IPS-15b (cell line): ENCODE results near the gene CKAP2L.

Experiments used
- H3K27me3 ChIP-seq: one replicate; pipeline ENCODE4 v1.6.1; 2013; ENCODE audit warnings: low read length; ENCODE audit not compliant: control insufficient read depth, insufficient read depth
- H3K36me3 ChIP-seq: one replicate; pipeline ENCODE4 v1.6.1; 2013; ENCODE audit warnings: low read length; ENCODE audit not compliant: control insufficient read depth, insufficient read depth
- H3K4me1 ChIP-seq: one replicate; pipeline ENCODE4 v1.6.1; 2013; ENCODE audit warnings: mild to moderate bottlenecking, low read length; ENCODE audit not compliant: control insufficient read depth, insufficient read depth
- H3K4me3 ChIP-seq: one replicate; pipeline ENCODE4 v1.5.1; 2013; ENCODE audit warnings: low read depth, low read length
- H3K9ac ChIP-seq: one replicate; pipeline ENCODE4 v1.6.1; 2013; ENCODE audit warnings: low read depth, mild to moderate bottlenecking, low read length
- H3K9me3 ChIP-seq: one replicate; pipeline ENCODE4 v1.6.1; 2013; ENCODE audit warnings: mild to moderate bottlenecking, low read length; ENCODE audit not compliant: control insufficient read depth, insufficient read depth

Gene CKAP2L

DNA sequence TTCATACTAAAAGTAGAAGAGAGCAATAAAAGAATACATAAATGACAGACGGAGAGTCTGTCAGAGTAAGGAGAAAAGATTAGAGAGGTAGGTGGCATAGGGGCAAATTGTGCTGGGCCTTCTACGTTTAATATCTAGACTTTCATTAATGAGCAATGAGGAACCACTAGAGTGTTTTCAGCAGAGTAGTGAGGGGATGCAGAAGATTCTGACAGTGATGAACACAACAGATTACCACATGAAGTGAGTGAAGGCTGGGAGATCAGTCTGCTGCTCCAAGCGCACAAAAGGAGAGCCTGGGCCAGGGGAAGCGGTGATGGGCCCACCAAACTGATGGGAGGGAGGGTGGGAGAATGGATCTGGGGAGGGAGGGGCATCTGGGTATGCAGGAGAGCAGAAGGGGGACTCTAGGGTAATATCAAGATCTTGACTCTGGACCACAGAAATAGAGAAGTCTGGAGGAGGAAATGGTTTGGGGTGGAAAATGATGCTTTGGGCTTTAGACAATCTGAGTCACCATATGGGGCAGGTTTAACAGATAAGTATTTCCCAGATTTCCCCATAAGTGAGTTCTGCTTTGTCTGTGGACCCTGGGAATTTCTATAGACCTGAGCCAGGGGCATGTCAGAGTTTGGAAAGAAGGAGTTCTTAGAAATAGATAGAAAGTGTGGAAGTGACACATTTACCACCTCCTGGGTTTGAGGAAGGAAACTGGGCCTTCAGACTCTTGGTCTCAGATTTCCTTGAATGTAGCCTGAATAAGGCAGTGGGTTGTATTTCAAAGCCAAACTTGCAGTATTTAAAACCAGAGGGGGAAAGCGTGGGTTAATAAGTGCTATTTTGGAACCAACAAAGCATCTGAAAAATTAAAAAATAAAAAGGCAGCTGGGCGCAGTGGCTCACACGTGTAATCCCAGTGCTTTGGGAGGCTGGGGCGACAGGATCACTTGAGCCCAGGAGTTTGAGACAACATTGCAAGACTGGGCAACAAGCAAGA is 34.9 kb upstream of the CKAP2L start:
- Histone ChIP-seq H3K4me3 (no peak overlapping the region), H3K4me1 (no peaks in the 10 kb centered on the region), H3K9ac (no peak overlapping the region), H3K9me3 (no peaks in the 10 kb centered on the region), H3K27me3 (peaks cover 4% of the 10 kb centered on the region), H3K36me3 (no peaks in the 10 kb centered on the region)

DNA sequence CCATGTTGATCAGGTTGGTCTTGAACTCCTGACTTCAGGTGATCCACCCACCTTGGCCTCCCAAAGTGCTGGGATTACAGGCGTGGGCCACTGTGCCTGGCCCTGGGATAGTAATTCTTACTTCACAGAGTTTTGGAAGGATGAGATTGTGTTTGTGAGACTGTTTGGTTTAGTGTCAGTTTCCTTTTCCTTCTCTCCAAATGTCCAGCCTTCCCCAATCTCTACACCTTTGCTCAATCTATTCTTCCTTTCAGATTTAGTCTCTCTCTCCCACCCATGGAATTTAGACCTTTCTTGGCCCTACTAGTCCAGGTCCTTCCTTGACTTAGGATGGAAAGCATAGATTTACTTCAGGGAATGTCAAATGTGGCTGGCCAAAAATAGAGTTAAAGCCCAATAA is 32.1 kb upstream of the CKAP2L start:
- no peaks in the 10 kb centered on the region for H3K4me1 ChIP-seq

DNA sequence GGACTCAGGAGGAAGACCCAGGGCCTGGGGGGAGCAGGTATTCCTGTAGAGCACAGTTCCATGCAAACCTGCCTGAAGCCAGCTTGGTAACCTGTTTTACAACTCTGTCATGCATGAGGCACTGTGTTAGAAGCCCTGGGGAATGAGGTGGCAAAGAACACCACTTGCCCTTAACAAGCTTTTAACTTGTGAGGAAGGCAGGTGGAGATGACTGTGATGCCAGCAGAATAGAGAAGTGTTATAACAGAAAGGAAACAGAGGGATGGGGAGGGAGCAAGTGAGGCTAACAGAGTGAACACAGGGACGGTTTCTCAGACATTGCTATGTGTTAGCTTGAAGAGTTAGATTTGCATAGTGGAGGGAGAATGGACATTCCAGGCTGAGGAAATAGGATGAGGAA is 31.4 kb upstream of the CKAP2L start:
- H3K9me3 ChIP-seq: no peaks in the 10 kb centered on the region
- no peaks in the 10 kb centered on the region for H3K36me3 ChIP-seq
- peaks cover 4% of the 10 kb centered on the region for H3K27me3 ChIP-seq
- no peak overlapping the region for H3K4me3 ChIP-seq
- no peak overlapping the region for H3K9ac ChIP-seq
- H3K4me1 ChIP-seq: peaks cover 2% of the 10 kb centered on the region

More for the DNA sequence above, 32.1 kb upstream of the CKAP2L start:
- Histone ChIP-seq H3K9ac (no peak overlapping the region), H3K9me3 (no peaks in the 10 kb centered on the region), H3K27me3 (peaks cover 4% of the 10 kb centered on the region), H3K36me3 (no peaks in the 10 kb centered on the region), H3K4me3 (no peak overlapping the region)

DNA sequence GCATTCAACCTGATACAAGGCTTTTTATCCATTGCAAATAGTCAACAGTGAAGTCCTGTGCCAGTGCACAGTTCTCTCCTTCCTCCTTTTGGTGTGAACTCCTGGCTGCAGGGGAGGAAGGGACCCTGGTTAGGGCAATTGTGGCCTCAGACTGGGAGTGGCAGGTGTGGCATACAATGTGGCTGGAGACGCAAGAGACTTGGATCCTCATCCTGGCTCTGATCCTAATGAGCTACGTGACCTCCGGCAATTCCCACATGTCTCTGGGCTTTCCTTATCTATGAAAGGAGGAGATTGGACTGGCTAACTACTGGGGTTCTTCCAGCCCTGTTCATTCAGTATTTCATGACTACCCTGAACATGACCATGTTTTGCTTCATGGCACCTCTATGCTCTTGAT is 30.4 kb upstream of the CKAP2L start:
- H3K9me3 ChIP-seq: no peaks in the 10 kb centered on the region
- no peak overlapping the region for H3K4me3 ChIP-seq
- peaks cover 2% of the 10 kb centered on the region for H3K4me1 ChIP-seq
- H3K36me3 ChIP-seq: no peaks in the 10 kb centered on the region
- H3K9ac ChIP-seq: no peak overlapping the region
- peaks cover 4% of the 10 kb centered on the region for H3K27me3 ChIP-seq

- H3K9me3 ChIP-seq: no peaks in the 10 kb centered on the region
- no peak overlapping the region for H3K9ac ChIP-seq
- peaks cover 4% of the 10 kb centered on the region for H3K27me3 ChIP-seq
- no peak overlapping the region for H3K4me3 ChIP-seq
- no peaks in the 10 kb centered on the region for H3K36me3 ChIP-seq
- peaks cover 2% of the 10 kb centered on the region for H3K4me1 ChIP-seq
Measured at GRCh38 chr2:112794131-112794733, 29.8 kb upstream of the CKAP2L start.

DNA sequence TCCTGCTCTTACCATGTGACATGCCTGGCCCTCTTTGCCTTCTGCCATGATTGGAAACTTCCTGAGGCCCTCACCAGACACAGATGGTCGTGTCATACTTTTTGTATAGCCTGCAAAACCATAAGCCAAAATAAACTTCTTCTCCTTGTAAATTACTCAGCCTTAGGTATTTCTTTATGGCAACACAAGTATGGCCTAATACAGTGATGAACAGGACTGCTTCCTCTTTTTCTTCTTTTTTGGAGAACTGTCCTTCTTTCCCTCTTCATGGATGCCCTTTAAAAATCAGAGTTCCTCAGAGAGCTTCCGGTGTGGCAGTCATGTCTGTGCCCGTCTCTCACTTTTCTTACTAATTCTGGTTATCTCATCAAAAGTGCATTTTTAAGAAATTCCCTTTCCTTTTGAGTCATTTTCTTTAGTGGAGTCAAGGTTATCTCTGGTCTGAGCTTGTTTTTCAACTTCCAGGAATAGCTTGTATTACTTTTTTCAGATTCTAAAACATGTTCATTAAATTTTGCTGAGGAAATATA is 29.1 kb upstream of the CKAP2L start:
- peaks cover 4% of the 10 kb centered on the region for H3K27me3 ChIP-seq
- H3K9ac ChIP-seq: no peak overlapping the region
- no peak overlapping the region for H3K4me3 ChIP-seq
- peaks cover 2% of the 10 kb centered on the region for H3K4me1 ChIP-seq
- H3K9me3 ChIP-seq: no peaks in the 10 kb centered on the region
- H3K36me3 ChIP-seq: no peaks in the 10 kb centered on the region

GRCh38 chr2:112792419-112792818 is 28.0 kb upstream of the CKAP2L start:
- H3K9ac ChIP-seq: no peak overlapping the region
- no peak overlapping the region for H3K4me3 ChIP-seq
- no peaks in the 10 kb centered on the region for H3K9me3 ChIP-seq
- H3K4me1 ChIP-seq: peaks cover 2% of the 10 kb centered on the region
- peaks cover 4% of the 10 kb centered on the region for H3K27me3 ChIP-seq
- H3K36me3 ChIP-seq: no peaks in the 10 kb centered on the region

DNA sequence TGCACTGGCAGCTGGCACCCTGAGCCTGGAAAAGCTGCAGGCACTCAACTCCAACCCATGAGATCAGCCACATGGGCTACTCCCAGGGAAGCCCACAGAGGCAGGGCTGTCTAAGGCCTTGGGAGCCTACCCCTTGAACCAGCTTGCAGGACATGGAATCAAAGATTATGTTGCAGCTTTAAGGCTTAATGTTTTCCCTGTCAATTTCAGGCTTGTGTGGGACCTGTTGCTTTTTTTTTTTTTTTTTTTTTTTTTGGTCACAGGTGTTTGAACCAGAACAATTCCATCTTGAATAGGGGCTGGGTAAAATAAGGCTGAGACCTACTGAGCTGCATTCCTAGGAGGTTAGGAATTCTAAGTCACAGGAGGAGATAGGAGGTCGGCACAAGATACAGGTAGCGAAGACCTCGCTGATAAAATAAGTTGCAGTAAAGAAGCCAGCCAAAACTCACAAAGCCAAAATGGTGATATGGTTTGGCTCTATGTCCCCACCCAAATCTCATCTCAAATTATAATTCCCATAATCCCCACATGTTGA is 27.4 kb upstream of the CKAP2L start:
- H3K4me1 ChIP-seq: peaks cover 2% of the 10 kb centered on the region
- H3K9ac ChIP-seq: no peak overlapping the region
- peaks cover 4% of the 10 kb centered on the region for H3K27me3 ChIP-seq
- no peaks in the 10 kb centered on the region for H3K9me3 ChIP-seq
- no peak overlapping the region for H3K4me3 ChIP-seq
- H3K36me3 ChIP-seq: no peaks in the 10 kb centered on the region

GRCh38 chr2:112791019-112791418 is 26.6 kb upstream of the CKAP2L start:
- Histone ChIP-seq H3K4me3 (peak overlapping the region; percentile 8), H3K4me1 (peaks cover 2% of the 10 kb centered on the region), H3K9ac (no peak overlapping the region), H3K36me3 (no peaks in the 10 kb centered on the region), H3K27me3 (peaks cover 4% of the 10 kb centered on the region), H3K9me3 (no peaks in the 10 kb centered on the region)

DNA sequence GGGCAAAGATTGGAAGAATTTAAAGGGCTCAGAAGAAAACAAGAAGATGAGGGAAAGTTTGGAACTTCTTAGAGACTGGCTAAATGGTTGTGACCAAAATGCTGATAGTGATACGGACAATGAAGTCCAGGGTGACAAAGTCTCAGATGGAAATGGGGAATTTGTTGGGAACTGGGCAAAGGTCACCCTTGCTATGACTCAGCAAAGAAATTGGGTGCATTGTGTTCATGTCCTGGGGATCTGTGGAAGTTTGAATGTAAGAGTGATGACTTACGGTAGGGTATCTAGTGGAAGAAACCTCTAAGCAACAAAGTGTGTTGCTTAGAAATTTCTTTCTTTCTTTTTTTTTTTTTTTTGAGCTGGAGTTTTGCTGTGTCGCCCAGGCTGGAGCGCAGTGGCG is 25.9 kb upstream of the CKAP2L start:
- H3K4me3 ChIP-seq: no peak overlapping the region
- no peak overlapping the region for H3K9ac ChIP-seq
- peaks cover 4% of the 10 kb centered on the region for H3K27me3 ChIP-seq
- H3K4me1 ChIP-seq: peaks cover 2% of the 10 kb centered on the region
- H3K36me3 ChIP-seq: no peaks in the 10 kb centered on the region
- H3K9me3 ChIP-seq: no peaks in the 10 kb centered on the region

DNA sequence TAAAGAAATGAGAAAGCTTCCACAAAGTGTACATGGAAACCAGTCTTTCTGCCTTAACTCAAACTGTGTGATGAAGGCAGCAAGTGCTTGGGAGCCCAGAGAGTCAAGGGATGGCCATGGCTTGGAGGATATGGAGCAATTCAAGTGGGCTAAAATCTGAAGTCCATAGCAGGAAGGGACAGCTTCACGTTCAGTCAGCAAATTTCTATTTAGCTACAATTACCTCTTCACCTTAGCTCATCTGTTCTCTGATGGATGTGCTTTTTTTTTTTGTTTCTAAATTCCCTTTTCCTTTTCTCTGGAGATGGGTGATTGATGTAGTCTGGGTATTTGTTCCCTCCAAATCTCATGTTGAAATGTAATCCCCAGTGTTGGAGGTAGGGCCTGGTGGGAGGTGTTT is 24.8 kb upstream of the CKAP2L start:
- H3K4me1 ChIP-seq: peaks cover 6% of the 10 kb centered on the region
- no peaks in the 10 kb centered on the region for H3K27me3 ChIP-seq
- H3K36me3 ChIP-seq: no peaks in the 10 kb centered on the region
- H3K9ac ChIP-seq: no peak overlapping the region
- no peaks in the 10 kb centered on the region for H3K9me3 ChIP-seq
- H3K4me3 ChIP-seq: no peak overlapping the region
